ENCODE measurements around the gene MARCHF5.
"Not testable (repeated sequence)": the region's sequence is repeated elsewhere in the genome, so short reads cannot be mapped to it uniquely, and the experiment has no call there.

The MARCHF5 gene

GRCh38 chr10:92305133-92306072, 14.4 kb downstream of the MARCHF5 start:
- DNase-seq (ENCODE audit: low read depth): no peak

GRCh38 chr10:92309272-92309671, 18.3 kb downstream of the MARCHF5 start:
- no peak for DNase-seq (ENCODE audit: low read depth)

- no peak for DNase-seq (ENCODE audit: low read depth)
Measured at GRCh38 chr10:92313750-92314149, 22.8 kb downstream of the MARCHF5 start.

GRCh38 chr10:92316610-92317009, 25.6 kb downstream of the MARCHF5 start:
- no peak for DNase-seq (ENCODE audit: low read depth)

GRCh38 chr10:92323079-92323478, 32.1 kb downstream of the MARCHF5 start:
- no peak for DNase-seq (ENCODE audit: low read depth)

- no peak for DNase-seq (ENCODE audit: low read depth)
Measured at GRCh38 chr10:92327445-92328433, 36.8 kb downstream of the MARCHF5 start.

GRCh38 chr10:92328993-92329392, 38.0 kb downstream of the MARCHF5 start:
- no peak for DNase-seq (ENCODE audit: low read depth)

- not testable (repeated sequence) for DNase-seq (ENCODE audit: low read depth)
Measured at GRCh38 chr10:92329927-92330326, 39.0 kb downstream of the MARCHF5 start.

- no peak for DNase-seq (ENCODE audit: low read depth)
Measured at GRCh38 chr10:92342796-92343195, 51.8 kb downstream of the MARCHF5 start.

- DNase-seq (ENCODE audit: low read depth): not testable (repeated sequence)
Measured at GRCh38 chr10:92345575-92345974, 54.6 kb downstream of the MARCHF5 start.

- DNase-seq (ENCODE audit: low read depth): not testable (repeated sequence)
Measured at GRCh38 chr10:92347035-92347676, 56.2 kb downstream of the MARCHF5 start.

GRCh38 chr10:92350411-92350810, 59.4 kb downstream of the MARCHF5 start:
- DNase-seq (ENCODE audit: low read depth): no peak

- no peak for DNase-seq (ENCODE audit: low read depth)
Measured at GRCh38 chr10:92354587-92354986, 63.6 kb downstream of the MARCHF5 start.

GRCh38 chr10:92356041-92356440, 65.1 kb downstream of the MARCHF5 start:
- DNase-seq (ENCODE audit: low read depth): no peak

GRCh38 chr10:92363498-92363897, 72.5 kb downstream of the MARCHF5 start:
- DNase-seq (ENCODE audit: low read depth): no peak

- DNase-seq (ENCODE audit: low read depth): no peak
Measured at GRCh38 chr10:92366412-92367021, 75.5 kb downstream of the MARCHF5 start.

- DNase-seq (ENCODE audit: low read depth): no peak
Measured at GRCh38 chr10:92377962-92378361, 87.0 kb downstream of the MARCHF5 start.

- DNase-seq (ENCODE audit: low read depth): no peak
Measured at GRCh38 chr10:92381543-92381954, 90.6 kb downstream of the MARCHF5 start.

- DNase-seq (ENCODE audit: low read depth): no peak
Measured at GRCh38 chr10:92382631-92383030, 91.7 kb downstream of the MARCHF5 start.

- DNase-seq (ENCODE audit: low read depth): no peak
Measured at GRCh38 chr10:92384741-92385140, 93.8 kb downstream of the MARCHF5 start.

GRCh38 chr10:92385831-92386230, 94.9 kb downstream of the MARCHF5 start:
- no peak for DNase-seq (ENCODE audit: low read depth)
